Esophagus (tissue), 2 donors: ENCODE results near the gene NRDE2. TPM values are rescaled to one million over a fixed set of nuclear protein-coding genes. Genes with fewer than 3 reads are reported as not detected.

Source experiments
- H3K27ac ChIP-seq, 2 donors: one replicate each; pipeline ENCODE4 v1.5.1; 2013; ENCODE audit warnings: low read depth in 2 of 2, mild to moderate bottlenecking in 2 of 2, inconsistent platforms in 1 of 2, low read length in 1 of 2, moderate library complexity in 1 of 2
- H3K27me3 ChIP-seq, 2 donors: one replicate each; pipeline ENCODE4 v1.6.1; 2013; ENCODE audit warnings: low read length in 2 of 2, control low read depth in 1 of 2, mild to moderate bottlenecking in 1 of 2; ENCODE audit not compliant: insufficient read depth in 2 of 2, control insufficient read depth in 1 of 2
- H3K36me3 ChIP-seq, 2 donors: one replicate each; pipeline ENCODE4 v1.6.1; 2013; ENCODE audit warnings: low read length in 1 of 2; ENCODE audit not compliant: control insufficient read depth in 2 of 2, insufficient read depth in 2 of 2
- H3K4me1 ChIP-seq, 2 donors: one replicate each; pipeline ENCODE4 v1.6.1; 2013; ENCODE audit warnings: low read length in 1 of 2; ENCODE audit not compliant: control insufficient read depth in 2 of 2, insufficient read depth in 2 of 2
- H3K4me3 ChIP-seq, 2 donors: one replicate each; pipeline ENCODE4 v1.5.1; 2013; ENCODE audit warnings: low read length in 2 of 2, mild to moderate bottlenecking in 2 of 2, low read depth in 1 of 2, moderate library complexity in 1 of 2
- H3K9me3 ChIP-seq, 2 donors: one replicate each; pipeline ENCODE4 v1.6.1; 2013; ENCODE audit warnings: mild to moderate bottlenecking in 2 of 2, low read depth in 1 of 2, low read length in 1 of 2, moderate library complexity in 1 of 2; ENCODE audit not compliant: control insufficient read depth in 2 of 2, insufficient read depth in 1 of 2
- WGBS, 2 donors: extraction: QIAGEN DNeasy Blood & Tissue Kit; methylation state at CpG; one replicate each; pipeline ENCODE4 v1.1.7; 2013; 5-methylcytosine and 5-hydroxymethylcytosine counted together
- polyA plus RNA-seq, 2 donors: library from polyadenylated mRNA; stranded (reverse); fragments of 200-250 nt; gene quantifications; one replicate each; pipeline ENCODE4 v1.2.3, GENCODE V29; 2013
- donor health status: healthy with polysubstance abuse.
- donor health status: Bipolar disorder and iron deficiency.

NRDE2 gene, protein sequence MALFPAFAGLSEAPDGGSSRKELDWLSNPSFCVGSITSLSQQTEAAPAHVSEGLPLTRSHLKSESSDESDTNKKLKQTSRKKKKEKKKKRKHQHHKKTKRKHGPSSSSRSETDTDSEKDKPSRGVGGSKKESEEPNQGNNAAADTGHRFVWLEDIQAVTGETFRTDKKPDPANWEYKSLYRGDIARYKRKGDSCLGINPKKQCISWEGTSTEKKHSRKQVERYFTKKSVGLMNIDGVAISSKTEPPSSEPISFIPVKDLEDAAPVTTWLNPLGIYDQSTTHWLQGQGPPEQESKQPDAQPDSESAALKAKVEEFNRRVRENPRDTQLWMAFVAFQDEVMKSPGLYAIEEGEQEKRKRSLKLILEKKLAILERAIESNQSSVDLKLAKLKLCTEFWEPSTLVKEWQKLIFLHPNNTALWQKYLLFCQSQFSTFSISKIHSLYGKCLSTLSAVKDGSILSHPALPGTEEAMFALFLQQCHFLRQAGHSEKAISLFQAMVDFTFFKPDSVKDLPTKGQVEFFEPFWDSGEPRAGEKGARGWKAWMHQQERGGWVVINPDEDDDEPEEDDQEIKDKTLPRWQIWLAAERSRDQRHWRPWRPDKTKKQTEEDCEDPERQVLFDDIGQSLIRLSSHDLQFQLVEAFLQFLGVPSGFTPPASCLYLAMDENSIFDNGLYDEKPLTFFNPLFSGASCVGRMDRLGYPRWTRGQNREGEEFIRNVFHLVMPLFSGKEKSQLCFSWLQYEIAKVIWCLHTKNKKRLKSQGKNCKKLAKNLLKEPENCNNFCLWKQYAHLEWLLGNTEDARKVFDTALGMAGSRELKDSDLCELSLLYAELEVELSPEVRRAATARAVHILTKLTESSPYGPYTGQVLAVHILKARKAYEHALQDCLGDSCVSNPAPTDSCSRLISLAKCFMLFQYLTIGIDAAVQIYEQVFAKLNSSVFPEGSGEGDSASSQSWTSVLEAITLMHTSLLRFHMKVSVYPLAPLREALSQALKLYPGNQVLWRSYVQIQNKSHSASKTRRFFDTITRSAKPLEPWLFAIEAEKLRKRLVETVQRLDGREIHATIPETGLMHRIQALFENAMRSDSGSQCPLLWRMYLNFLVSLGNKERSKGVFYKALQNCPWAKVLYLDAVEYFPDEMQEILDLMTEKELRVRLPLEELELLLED
- 1 to 10 TPM; 5.4 to 7.4 TPM for polyA plus RNA-seq

DNA sequence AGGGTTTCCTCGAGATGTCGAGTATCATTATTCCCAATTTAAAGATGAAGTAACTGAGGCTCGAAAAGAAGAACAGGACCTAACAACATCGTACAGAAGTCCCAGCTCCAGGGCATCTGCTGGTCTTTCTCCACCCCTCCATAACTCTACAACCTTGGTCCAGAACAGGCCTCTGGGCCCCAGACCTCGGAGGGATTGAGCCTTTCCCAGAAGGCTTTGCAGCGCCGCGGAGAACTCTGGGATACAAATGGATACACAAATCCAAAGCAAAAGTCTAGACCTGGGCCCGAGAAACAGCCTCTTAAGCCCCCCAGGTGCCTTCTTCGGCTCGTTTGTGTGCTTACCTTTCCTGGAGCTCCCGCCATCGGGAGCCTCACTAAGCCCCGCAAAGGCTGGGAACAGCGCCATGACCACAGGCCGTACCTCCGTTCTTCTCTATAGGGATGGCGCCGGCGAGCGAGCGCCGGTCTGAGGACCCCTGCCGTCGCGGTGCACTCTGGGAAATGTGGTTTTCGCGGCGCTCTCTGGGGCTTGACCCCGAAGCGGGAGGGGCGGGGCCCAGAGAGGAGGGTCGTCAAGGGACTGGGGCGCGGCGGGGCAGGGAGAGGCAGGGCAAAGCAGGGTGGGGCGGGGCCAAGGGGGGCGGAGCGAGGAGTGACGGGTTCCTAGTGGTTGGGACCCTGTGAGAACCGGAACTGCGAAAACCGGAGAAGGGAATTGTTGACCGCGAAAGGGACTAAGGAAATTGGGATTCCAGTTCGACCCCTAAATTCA is at the start of gene NRDE2:
Gene NRDE2, minus strand, starts transcription at position 445 of the 774 bp plus-strand sequence. Its CDS starts 37 bp downstream, at position 408.
- peaks cover 2% of the 10 kb centered on the region in 2 donors for H3K4me1 ChIP-seq
- H3K4me3 ChIP-seq: peak within 1 kb of the TSS; percentile 69 to 74
- no peaks in the 10 kb centered on the region for H3K9me3 ChIP-seq
- H3K27ac ChIP-seq: peak within 1 kb of the TSS; percentile 83 to 87
- H3K27me3 ChIP-seq: no peaks in the 10 kb centered on the region
- no peaks in the 10 kb centered on the region for H3K36me3 ChIP-seq
- 3% methylated on average over 46 of the region's 46 CpGs for WGBS, 2 donors

DNA sequence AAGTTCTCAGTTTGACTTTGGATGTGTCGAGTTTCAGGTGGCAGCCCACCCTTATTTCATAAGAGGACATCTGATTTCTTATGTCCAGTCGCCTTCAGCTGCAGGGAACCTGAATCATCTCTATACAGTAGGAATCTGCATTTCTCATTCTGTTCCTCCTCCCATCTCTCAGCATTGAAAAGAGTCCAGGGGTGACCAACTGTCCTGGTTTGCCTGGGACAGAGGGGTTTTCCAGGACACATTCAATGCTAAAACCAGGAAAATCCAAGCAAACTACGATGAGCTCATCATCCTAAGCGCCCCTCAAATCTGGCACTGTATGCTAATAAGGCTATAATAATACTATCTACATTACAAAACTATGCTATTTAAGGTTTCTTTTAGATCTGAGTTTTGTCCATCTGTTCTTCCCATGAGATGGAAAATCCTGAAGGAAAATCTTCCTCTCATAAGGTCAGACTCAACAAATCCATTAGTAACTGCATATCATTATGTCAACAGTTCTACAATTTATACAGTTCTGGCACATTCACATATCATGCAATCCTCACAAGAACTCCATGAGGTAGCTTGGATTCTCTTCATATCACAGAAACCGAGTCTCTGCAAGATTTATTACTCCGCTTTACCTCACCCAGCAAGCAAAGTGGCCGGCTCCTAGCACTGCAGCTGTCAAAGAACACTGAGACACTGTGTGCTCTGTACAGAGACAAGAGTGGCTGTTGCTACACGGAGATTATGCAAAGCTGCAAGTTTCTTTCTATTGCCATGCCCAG is 49.5 kb upstream of the NRDE2 start:
- Histone ChIP-seq H3K4me1 (no peaks in the 10 kb centered on the region), H3K27me3 (no peaks in the 10 kb centered on the region), H3K36me3 (no peaks in the 10 kb centered on the region), H3K27ac (peak overlapping the region in 1 of 2 donors; percentile 51), H3K9me3 (no peaks in the 10 kb centered on the region), H3K4me3 (no peak overlapping the region)
- WGBS, 2 donors: 57 to 67% methylated on average over 8 of the region's 8 CpGs

DNA sequence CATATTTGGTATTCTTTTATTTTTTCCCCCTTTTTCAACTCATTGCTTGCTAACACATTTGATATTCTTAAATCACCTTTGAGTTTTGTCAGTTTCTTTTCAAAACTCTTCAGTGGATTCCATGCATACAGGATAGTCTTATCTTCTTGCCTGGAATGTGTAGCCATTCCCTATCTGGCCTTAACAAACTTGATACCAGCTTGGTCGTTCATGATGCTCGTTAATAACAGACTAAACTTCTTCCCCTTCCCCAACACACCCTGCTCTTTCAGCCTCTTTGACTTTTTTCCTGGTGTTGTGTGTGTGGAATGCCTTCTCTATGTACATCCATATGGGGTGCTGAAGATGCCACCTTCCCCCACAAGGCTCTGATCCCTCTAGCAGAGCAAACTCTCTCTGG is 47.4 kb upstream of the NRDE2 start:
- WGBS, 2 donors: 51 to 80% methylated on average over 2 of the region's 2 CpGs
- Histone ChIP-seq H3K9me3 (no peaks in the 10 kb centered on the region), H3K4me1 (no peaks in the 10 kb centered on the region), H3K27ac (no peak overlapping the region), H3K36me3 (no peaks in the 10 kb centered on the region), H3K27me3 (no peaks in the 10 kb centered on the region), H3K4me3 (no peak overlapping the region)

DNA sequence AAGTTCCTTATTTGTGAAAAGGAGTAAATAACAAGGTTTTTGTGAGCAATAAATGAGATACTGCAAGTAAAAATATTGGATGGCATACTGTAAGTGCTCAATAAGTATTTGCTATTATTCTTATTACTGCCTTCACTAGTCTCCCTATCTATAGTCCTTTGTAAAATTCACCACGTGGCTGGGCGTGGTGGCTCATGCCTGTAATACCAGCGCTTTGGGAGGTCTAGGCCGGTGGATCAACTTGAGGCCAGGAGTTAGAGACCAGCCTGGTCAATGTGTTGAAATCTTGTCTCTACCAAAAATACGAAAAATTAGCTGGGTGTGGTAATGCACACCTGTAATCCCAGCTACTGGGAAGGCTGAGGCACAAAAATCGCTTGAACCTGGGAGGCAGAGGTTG is 46.5 kb upstream of the NRDE2 start:
- Histone ChIP-seq H3K36me3 (no peaks in the 10 kb centered on the region), H3K4me1 (no peaks in the 10 kb centered on the region), H3K27me3 (no peaks in the 10 kb centered on the region), H3K9me3 (no peaks in the 10 kb centered on the region), H3K4me3 (no peak overlapping the region), H3K27ac (no peak overlapping the region)
- WGBS, 2 donors: 75 to 83% methylated on average over 6 of the region's 6 CpGs

DNA sequence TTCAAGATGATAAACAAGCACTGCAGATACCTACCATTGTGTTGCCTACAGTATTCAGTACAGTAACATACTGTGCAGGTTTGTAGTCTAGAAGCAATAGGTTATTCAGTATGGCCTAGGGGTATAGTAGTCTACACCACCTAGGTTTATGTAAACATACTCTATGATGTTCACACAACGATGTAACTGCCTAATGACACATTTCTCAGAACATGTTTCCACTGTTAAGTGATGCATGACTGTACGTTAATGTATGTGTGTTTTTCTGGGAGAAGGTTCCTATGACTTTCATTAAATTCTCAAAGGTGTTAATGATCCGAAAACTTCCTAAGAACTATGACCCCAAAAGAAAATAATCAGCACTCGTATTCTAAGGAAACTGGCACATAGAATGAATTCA is 44.2 kb upstream of the NRDE2 start:
- Histone ChIP-seq H3K9me3 (no peaks in the 10 kb centered on the region), H3K4me3 (no peak overlapping the region), H3K36me3 (no peaks in the 10 kb centered on the region), H3K27me3 (no peaks in the 10 kb centered on the region), H3K4me1 (no peaks in the 10 kb centered on the region), H3K27ac (no peak overlapping the region)
- 48 to 71% methylated on average over 4 of the region's 4 CpGs for WGBS, 2 donors

DNA sequence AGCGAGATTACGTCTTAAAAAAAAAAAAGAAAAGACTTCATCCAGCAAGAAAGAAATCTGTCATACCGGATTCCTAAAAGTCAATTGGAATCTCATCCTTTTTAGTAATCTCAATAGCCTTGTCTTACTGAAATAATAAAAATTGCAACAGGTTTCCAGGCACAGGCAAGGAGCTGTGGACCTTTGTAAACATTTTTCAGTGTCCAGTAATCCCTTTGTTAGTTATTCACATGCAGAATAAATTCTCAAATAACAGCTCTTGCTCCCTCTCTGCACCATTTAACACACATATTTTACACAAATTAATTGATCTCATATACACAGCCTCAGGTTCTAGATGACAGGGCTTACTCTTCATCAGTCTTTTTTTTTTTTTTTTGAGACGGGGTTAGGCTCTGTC is 43.1 kb upstream of the NRDE2 start:
- Histone ChIP-seq H3K36me3 (no peaks in the 10 kb centered on the region), H3K9me3 (no peaks in the 10 kb centered on the region), H3K27ac (no peak overlapping the region), H3K4me3 (no peak overlapping the region), H3K27me3 (no peaks in the 10 kb centered on the region), H3K4me1 (no peaks in the 10 kb centered on the region)
- WGBS, 2 donors: 82 to 83% methylated on average over 4 of the region's 4 CpGs

DNA sequence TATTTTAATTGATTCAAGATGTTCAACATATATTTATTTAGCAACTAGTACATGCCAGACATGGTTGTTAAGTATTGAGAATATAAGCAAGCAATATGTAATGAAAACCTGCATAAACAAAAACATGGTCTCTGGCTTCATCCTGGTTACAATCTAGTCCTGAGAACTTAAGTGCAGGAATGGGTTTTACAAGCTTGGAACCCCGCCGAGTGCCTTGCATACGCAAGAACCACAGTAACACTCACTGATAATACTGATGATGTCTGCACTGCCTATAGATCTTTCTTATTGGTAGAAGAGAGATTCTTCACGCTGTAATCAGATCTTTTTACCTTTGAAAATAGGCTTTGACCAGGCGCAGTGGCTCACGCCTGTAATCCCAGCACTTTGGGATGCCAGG is 42.1 kb upstream of the NRDE2 start:
- Histone ChIP-seq H3K4me1 (no peaks in the 10 kb centered on the region), H3K27me3 (no peaks in the 10 kb centered on the region), H3K4me3 (no peak overlapping the region), H3K36me3 (no peaks in the 10 kb centered on the region), H3K27ac (no peak overlapping the region), H3K9me3 (no peaks in the 10 kb centered on the region)
- WGBS, 2 donors: 90 to 94% methylated on average over 6 of the region's 6 CpGs

DNA sequence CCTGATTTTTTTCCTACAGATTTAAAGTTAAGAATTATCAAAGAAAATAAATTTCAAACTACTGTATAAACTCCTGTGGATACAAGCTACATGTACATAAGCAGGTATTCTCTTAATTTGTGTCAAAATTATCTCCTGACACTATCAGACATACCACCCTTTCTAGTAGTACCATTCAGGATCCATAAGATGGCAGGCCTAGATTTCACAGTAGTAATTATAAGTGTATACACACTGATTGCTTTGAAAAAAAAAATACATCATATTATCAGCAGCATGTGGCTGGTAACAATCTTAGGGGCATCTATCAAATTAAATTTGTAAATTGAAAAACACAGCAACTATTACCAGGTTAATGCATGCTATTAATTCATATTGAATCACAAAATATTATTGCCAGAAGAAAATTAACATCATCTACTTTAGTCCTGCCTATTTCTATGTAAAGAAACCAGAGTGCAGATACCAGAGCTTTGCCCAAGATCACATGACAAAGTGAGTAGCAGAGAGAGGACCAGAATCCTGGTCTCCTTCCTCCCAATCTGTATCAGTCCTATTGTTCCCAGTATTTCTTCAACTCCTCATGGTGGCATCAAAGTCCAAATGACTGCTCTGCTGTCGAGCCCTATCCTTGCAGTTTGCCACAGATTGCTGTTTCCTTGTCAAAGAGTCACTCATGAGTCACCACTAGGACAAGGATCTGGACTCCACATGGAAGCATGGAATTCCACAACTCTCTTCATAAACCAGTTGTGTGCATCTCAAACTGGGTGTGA is 37.4 kb upstream of the NRDE2 start:
- H3K27me3 ChIP-seq: no peaks in the 10 kb centered on the region
- H3K9me3 ChIP-seq: no peaks in the 10 kb centered on the region
- H3K4me3 ChIP-seq: no peak overlapping the region
- 61 to 75% methylated on average over 1 of the region's 1 CpG for WGBS, 2 donors
- H3K36me3 ChIP-seq: no peaks in the 10 kb centered on the region
- no peaks in the 10 kb centered on the region for H3K4me1 ChIP-seq
- no peak overlapping the region for H3K27ac ChIP-seq
